SK-N-SH treated with all-trans-retinoic acid at 6 μM for 48 hours (cell line): ENCODE measurements around the gene ZNF345.

Experiments used
- ATAC-seq: fragments of 200-7000 bp; cut with Tn5 transposase; 3 replicates; pipeline ENCODE4 v1.9.1; 2020; ENCODE audit warnings: mild to moderate bottlenecking, moderate library complexity
- BACH2 ChIP-seq: fragments of 250-450 bp; sonication (Bioruptor Pico); IDR thresholded peaks from 2 replicates; pipeline ENCODE4 v1.9.0; 2021; ENCODE audit warnings: mild to moderate bottlenecking, borderline replicate concordance
- CREB5 ChIP-seq: fragments of 250-450 bp; sonication (Bioruptor Pico); IDR thresholded peaks from 2 replicates; pipeline ENCODE4 v1.5.1; 2020; ENCODE audit warnings: low read depth, mild to moderate bottlenecking, moderate library complexity
- CSDC2 ChIP-seq: fragments of 250-450 bp; sonication (Bioruptor Pico); IDR thresholded peaks from 2 replicates; pipeline ENCODE4 v1.5.0; 2020; ENCODE audit warnings: mild to moderate bottlenecking, moderate library complexity
- CSRNP3 ChIP-seq: fragments of 250-450 bp; sonication (Bioruptor Pico); IDR thresholded peaks from 2 replicates; pipeline ENCODE4 v1.5.1; 2021; ENCODE audit warnings: mild to moderate bottlenecking, moderate library complexity
- ESRRG ChIP-seq: fragments of 250-450 bp; sonication (Bioruptor Pico); IDR thresholded peaks from 2 replicates; pipeline ENCODE4 v1.6.1; 2021; ENCODE audit warnings: mild to moderate bottlenecking
- ISL1 ChIP-seq: fragments of 250-450 bp; sonication (Bioruptor Pico); IDR thresholded peaks from 2 replicates; pipeline ENCODE4 v2.1.2; 2022; ENCODE audit warnings: mild to moderate bottlenecking, moderate library complexity
- OSR1 ChIP-seq: fragments of 250-450 bp; sonication (Bioruptor Pico); IDR thresholded peaks from 2 replicates; pipeline ENCODE4 v1.8.0; 2022; ENCODE audit warnings: moderate library complexity, mild to moderate bottlenecking, inconsistent platforms
- PPARA ChIP-seq: fragments of 250-450 bp; sonication (Bioruptor Pico); IDR thresholded peaks from 2 replicates; pipeline ENCODE4 v1.5.0; 2020; ENCODE audit warnings: mild to moderate bottlenecking, borderline replicate concordance
- RARB ChIP-seq: fragments of 250-450 bp; sonication (Bioruptor Pico); IDR thresholded peaks from 2 replicates; pipeline ENCODE4 v1.8.0; 2021; ENCODE audit warnings: mild to moderate bottlenecking, moderate library complexity
- SNAI2 ChIP-seq: fragments of 250-450 bp; sonication (Bioruptor Pico); IDR thresholded peaks from 2 replicates; pipeline ENCODE4 v1.5.0; 2020; ENCODE audit warnings: mild to moderate bottlenecking, moderate library complexity
- TCF4 ChIP-seq: fragments of 250-450 bp; sonication (Bioruptor Pico); IDR thresholded peaks from 2 replicates; pipeline ENCODE4 v1.8.0; 2021; ENCODE audit warnings: mild to moderate bottlenecking, moderate library complexity, borderline replicate concordance
- TOX ChIP-seq: fragments of 250-450 bp; sonication (Bioruptor Pico); IDR thresholded peaks from 2 replicates; pipeline ENCODE4 v1.8.0; 2021; ENCODE audit warnings: mild to moderate bottlenecking, moderate library complexity, borderline replicate concordance
- ZC3H10 ChIP-seq: fragments of 250-450 bp; sonication (Bioruptor Pico); IDR thresholded peaks from 2 replicates; pipeline ENCODE4 v1.5.1; 2021; ENCODE audit warnings: mild to moderate bottlenecking, moderate library complexity
- ZFP30 ChIP-seq: fragments of 450-650 bp; formaldehyde crosslinking; IDR thresholded peaks from 2 replicates; pipeline ENCODE4 v1.5.0; 2022; ENCODE audit warnings: mild to moderate bottlenecking, moderate library complexity
- ZNF565 ChIP-seq: fragments of 450-650 bp; formaldehyde crosslinking; conservative IDR thresholded peaks from 2 replicates; pipeline ENCODE4 v1.5.0; 2020; ENCODE audit warnings: low read depth, mild to moderate bottlenecking, moderate library complexity
- ZNF70 ChIP-seq: fragments of 450-650 bp; formaldehyde crosslinking; IDR thresholded peaks from 2 replicates; pipeline ENCODE4 v1.5.0; 2020; ENCODE audit warnings: mild to moderate bottlenecking, moderate library complexity
- ZNF8 ChIP-seq: fragments of 450-650 bp; formaldehyde crosslinking; IDR thresholded peaks from 2 replicates; pipeline ENCODE4 v1.5.0; 2020; ENCODE audit warnings: mild to moderate bottlenecking, moderate library complexity
- TF ChIP-seq, protein P1 (sequence below): fragments of 250-450 bp; sonication (Bioruptor Pico); IDR thresholded peaks from 2 replicates; pipeline ENCODE4 v1.8.0; 2021; ENCODE audit warnings: low read depth, mild to moderate bottlenecking, moderate library complexity, borderline replicate concordance
- TF ChIP-seq, protein P2 (sequence below): fragments of 250-450 bp; sonication (Bioruptor Pico); IDR thresholded peaks from 2 replicates; pipeline ENCODE4 v1.5.0; 2020; ENCODE audit warnings: mild to moderate bottlenecking, moderate library complexity

Gene ZNF345

GRCh38 chr19:36891768-36892357 is 41.2 kb downstream of the ZNF345 start:
- TF ChIP-seq RARB (CRISPR knock-in tag): no peak
- no peak for TF ChIP-seq PPARA
- TF ChIP-seq SNAI2: no peak
- no peak for TF ChIP-seq ZNF565 (CRISPR knock-in tag)
- TF ChIP-seq CSRNP3 (CRISPR knock-in tag): no peak
- TF ChIP-seq BACH2 (CRISPR knock-in tag): no peak
- TF ChIP-seq, protein P1, sequence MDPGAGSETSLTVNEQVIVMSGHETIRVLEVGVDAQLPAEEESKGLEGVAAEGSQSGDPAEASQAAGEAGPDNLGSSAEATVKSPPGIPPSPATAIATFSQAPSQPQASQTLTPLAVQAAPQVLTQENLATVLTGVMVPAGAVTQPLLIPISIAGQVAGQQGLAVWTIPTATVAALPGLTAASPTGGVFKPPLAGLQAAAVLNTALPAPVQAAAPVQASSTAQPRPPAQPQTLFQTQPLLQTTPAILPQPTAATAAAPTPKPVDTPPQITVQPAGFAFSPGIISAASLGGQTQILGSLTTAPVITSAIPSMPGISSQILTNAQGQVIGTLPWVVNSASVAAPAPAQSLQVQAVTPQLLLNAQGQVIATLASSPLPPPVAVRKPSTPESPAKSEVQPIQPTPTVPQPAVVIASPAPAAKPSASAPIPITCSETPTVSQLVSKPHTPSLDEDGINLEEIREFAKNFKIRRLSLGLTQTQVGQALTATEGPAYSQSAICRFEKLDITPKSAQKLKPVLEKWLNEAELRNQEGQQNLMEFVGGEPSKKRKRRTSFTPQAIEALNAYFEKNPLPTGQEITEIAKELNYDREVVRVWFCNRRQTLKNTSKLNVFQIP (CRISPR knock-in tag): no peak
- no peak for TF ChIP-seq ZFP30 (CRISPR knock-in tag)
- TF ChIP-seq ZNF8 (CRISPR knock-in tag): no peak
- no peak for TF ChIP-seq TCF4 (CRISPR knock-in tag)
- TF ChIP-seq CSDC2 (CRISPR knock-in tag): no peak
- ATAC-seq: no peak

- TF ChIP-seq PPARA: no peak
- no peak for TF ChIP-seq OSR1
- TF ChIP-seq, protein P2, sequence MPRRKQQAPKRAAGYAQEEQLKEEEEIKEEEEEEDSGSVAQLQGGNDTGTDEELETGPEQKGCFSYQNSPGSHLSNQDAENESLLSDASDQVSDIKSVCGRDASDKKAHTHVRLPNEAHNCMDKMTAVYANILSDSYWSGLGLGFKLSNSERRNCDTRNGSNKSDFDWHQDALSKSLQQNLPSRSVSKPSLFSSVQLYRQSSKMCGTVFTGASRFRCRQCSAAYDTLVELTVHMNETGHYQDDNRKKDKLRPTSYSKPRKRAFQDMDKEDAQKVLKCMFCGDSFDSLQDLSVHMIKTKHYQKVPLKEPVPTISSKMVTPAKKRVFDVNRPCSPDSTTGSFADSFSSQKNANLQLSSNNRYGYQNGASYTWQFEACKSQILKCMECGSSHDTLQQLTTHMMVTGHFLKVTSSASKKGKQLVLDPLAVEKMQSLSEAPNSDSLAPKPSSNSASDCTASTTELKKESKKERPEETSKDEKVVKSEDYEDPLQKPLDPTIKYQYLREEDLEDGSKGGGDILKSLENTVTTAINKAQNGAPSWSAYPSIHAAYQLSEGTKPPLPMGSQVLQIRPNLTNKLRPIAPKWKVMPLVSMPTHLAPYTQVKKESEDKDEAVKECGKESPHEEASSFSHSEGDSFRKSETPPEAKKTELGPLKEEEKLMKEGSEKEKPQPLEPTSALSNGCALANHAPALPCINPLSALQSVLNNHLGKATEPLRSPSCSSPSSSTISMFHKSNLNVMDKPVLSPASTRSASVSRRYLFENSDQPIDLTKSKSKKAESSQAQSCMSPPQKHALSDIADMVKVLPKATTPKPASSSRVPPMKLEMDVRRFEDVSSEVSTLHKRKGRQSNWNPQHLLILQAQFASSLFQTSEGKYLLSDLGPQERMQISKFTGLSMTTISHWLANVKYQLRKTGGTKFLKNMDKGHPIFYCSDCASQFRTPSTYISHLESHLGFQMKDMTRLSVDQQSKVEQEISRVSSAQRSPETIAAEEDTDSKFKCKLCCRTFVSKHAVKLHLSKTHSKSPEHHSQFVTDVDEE (CRISPR knock-in tag): no peak
- TF ChIP-seq, protein P1 (CRISPR knock-in tag): no peak
- TF ChIP-seq ZNF565 (CRISPR knock-in tag): no peak
- no peak for TF ChIP-seq ZNF8 (CRISPR knock-in tag)
- TF ChIP-seq ZC3H10 (CRISPR knock-in tag): no peak
- TF ChIP-seq TOX (CRISPR knock-in tag): no peak
- no peak for TF ChIP-seq TCF4 (CRISPR knock-in tag)
- no peak for TF ChIP-seq ZFP30 (CRISPR knock-in tag)
- no peak for TF ChIP-seq ISL1 (CRISPR knock-in tag)
- no peak for TF ChIP-seq BACH2 (CRISPR knock-in tag)
- TF ChIP-seq RARB (CRISPR knock-in tag): no peak
- TF ChIP-seq ZNF70: no peak
- TF ChIP-seq ESRRG (CRISPR knock-in tag): no peak
- no peak for TF ChIP-seq CREB5 (CRISPR knock-in tag)
- ATAC-seq: no peak
Observed at GRCh38 chr19:36894849-36895383, 44.2 kb downstream of the ZNF345 start.

DNA sequence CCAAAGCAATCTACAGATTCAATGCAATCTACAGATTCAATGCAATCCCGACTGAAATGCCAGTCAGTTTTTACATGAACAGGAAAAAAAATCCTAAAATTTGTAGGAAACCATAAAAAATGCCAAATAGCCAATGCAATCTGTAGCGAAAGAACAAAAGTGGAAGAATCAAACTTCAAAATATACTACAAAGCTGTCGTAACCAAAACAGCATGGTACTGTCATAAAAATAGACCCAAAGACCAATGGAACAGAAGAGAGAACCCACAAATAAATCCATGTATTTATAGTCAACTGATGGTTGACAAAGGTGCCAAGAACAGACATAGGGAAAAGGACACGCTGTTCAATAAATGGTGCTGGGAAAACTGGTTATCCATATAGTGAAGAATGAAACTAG is 47.7 kb downstream of the ZNF345 start:
- TF ChIP-seq TCF4 (CRISPR knock-in tag) (no peak), TOX (CRISPR knock-in tag) (no peak), CSDC2 (CRISPR knock-in tag) (no peak)
- ATAC-seq: no peak
